SU-DHL-6 (cell line): ENCODE data around the gene RBM19.
"Not testable (repeated sequence)": the region's sequence is repeated elsewhere in the genome, so short reads cannot be mapped to it uniquely, and the experiment has no call there.

Source experiments
- H2AFZ ChIP-seq: fragments of 200-600 bp; sonication (generic); 2 replicates; pipeline ENCODE4 v1.6.1; 2014; ENCODE audit warnings: low read depth, mild to moderate bottlenecking, moderate library complexity, mixed read lengths, antibody characterized with exemption, low read length; ENCODE audit not compliant: severe bottlenecking
- H3F3A ChIP-seq: fragments of 200-600 bp; shearing (Covaris generic); 2 replicates; pipeline ENCODE4 v1.6.0; 2016; ENCODE audit warnings: antibody characterized with exemption, mild to moderate bottlenecking; ENCODE audit not compliant: insufficient read depth
- H3K27ac ChIP-seq: fragments of 200-600 bp; sonication (generic); 2 replicates; pipeline ENCODE4 v1.5.1; 2016; ENCODE audit warnings: low read depth, mild to moderate bottlenecking, low read length, moderate library complexity, mixed read lengths
- H3K27me3 ChIP-seq: fragments of 200-600 bp; sonication (generic), shearing (Covaris generic); 2 replicates; pipeline ENCODE4 v1.6.0; 2014; ENCODE audit warnings: mild to moderate bottlenecking, low read length
- H3K36me3 ChIP-seq: fragments of 200-600 bp; sonication (generic); 2 replicates; pipeline ENCODE4 v1.6.1; 2014; ENCODE audit warnings: mild to moderate bottlenecking, low read length, mixed read lengths
- H3K4me2 ChIP-seq: fragments of 300-600, 200-600 bp; shearing (Covaris generic), sonication (generic); 2 replicates; pipeline ENCODE4 v1.6.0; 2014; ENCODE audit warnings: low read length, low read depth, mild to moderate bottlenecking; ENCODE audit not compliant: poor library complexity, severe bottlenecking
- H3K4me3 ChIP-seq: fragments of 200-600 bp; sonication (generic); 2 replicates; pipeline ENCODE4 v1.5.1; 2014; ENCODE audit warnings: antibody characterized with exemption, low read length, mild to moderate bottlenecking, mixed read lengths; ENCODE audit not compliant: insufficient read depth, poor library complexity, severe bottlenecking
- H3K79me2 ChIP-seq: fragments of 200-600 bp; sonication (generic); 2 replicates; pipeline ENCODE4 v1.6.1; 2014; ENCODE audit warnings: mild to moderate bottlenecking, low read length, moderate library complexity; ENCODE audit not compliant: insufficient read depth
- H3K9ac ChIP-seq: fragments of 200-600 bp; sonication (generic); 2 replicates; pipeline ENCODE4 v1.7.0; 2014; ENCODE audit warnings: mild to moderate bottlenecking, low read length
- H3K9me2 ChIP-seq: fragments of 200-600 bp; sonication (generic); replicated peaks from 2 replicates; pipeline ENCODE4 v1.6.1; 2014; ENCODE audit warnings: low read length; ENCODE audit not compliant: insufficient read depth
- H3K9me3 ChIP-seq: fragments of 200-600 bp; sonication (generic); 2 replicates; pipeline ENCODE4 v1.6.1; 2014; ENCODE audit warnings: low read length, mixed read lengths; ENCODE audit not compliant: insufficient read depth
- H4K20me1 ChIP-seq: fragments of 200-600 bp; sonication (generic); 2 replicates; pipeline ENCODE4 v1.6.1; 2014; ENCODE audit warnings: low read depth, mild to moderate bottlenecking, antibody characterized with exemption, low read length, moderate library complexity, mixed read lengths
- CTCF ChIP-seq: fragments of 200-600 bp; sonication (generic); IDR thresholded peaks from one replicate; pipeline ENCODE4 v1.5.1; 2017; ENCODE audit warnings: antibody characterized with exemption, mild to moderate bottlenecking, low read length, moderate library complexity; ENCODE audit not compliant: insufficient read depth, poor library complexity, severe bottlenecking
- EZH2phosphoT487 ChIP-seq: fragments of 200-600 bp; sonication (generic), shearing (Covaris generic); conservative IDR thresholded peaks from 2 replicates; pipeline ENCODE4 v1.6.1; 2018; ENCODE audit warnings: mild to moderate bottlenecking, antibody characterized with exemption, low read length, moderate library complexity, mixed read lengths

Gene RBM19

DNA sequence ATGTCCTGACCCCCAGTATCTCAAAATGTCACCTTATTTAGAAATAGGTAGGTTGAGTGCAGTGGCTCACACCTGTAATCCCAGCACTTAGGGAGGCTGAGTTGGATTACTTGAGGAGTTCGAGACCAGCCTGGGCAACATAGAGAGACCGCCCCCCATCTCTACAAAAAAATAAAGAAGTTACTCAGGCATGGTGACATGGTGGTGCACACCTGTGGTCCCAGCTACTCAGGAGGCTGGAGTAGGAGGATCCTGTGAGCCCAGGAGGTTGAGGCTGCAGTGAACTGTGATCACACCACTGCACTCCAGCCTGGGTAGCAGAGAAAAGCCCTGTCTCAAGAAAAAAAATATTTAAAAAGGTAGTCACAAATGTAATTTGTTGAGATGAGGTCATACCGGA is 27.9 kb upstream of the RBM19 start:
- H3F3A ChIP-seq, result no peaks in the 10 kb centered on the region
- no peak overlapping the region for H3K27ac ChIP-seq
- no peak overlapping the region for H3K4me2 ChIP-seq
- no peaks in the 10 kb centered on the region for H3K27me3 ChIP-seq
- no peaks in the 10 kb centered on the region for H3K79me2 ChIP-seq
- no peak overlapping the region for H2AFZ ChIP-seq
- H3K9ac ChIP-seq, result no peak overlapping the region
- H4K20me1 ChIP-seq, result no peaks in the 10 kb centered on the region
- H3K4me3 ChIP-seq, result no peak overlapping the region
- TF ChIP-seq CTCF (no peak), EZH2phosphoT487 (no peak)
- H3K36me3 ChIP-seq, result no peaks in the 10 kb centered on the region
- no peaks in the 10 kb centered on the region for H3K9me3 ChIP-seq
- H3K9me2 ChIP-seq, result no peaks in the 10 kb centered on the region

DNA sequence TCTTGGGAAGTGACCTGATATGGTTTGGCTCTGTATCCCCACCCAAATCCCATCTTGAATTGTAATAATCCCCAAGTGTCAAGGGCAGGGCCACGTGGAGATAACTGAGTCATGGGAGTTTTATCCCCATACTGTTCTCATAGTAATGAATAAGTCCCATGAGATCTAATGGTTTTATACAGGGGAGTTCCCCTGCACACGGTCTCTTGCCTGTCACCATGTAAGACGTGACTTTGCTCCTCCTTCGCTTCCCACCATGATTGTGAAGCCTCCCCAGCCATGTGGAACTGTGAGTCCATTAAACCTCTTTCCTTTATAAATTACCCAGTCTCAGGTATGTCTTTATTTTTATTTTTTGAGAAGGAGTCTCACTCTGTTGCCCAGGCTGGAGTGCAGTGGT is 26.6 kb upstream of the RBM19 start:
- H3K27ac ChIP-seq, H3K9me2 ChIP-seq, H3K36me3 ChIP-seq, H3K9ac ChIP-seq, H3K4me2 ChIP-seq, H3F3A ChIP-seq, H3K79me2 ChIP-seq, H3K27me3 ChIP-seq, H3K4me3 ChIP-seq, H2AFZ ChIP-seq, H3K9me3 ChIP-seq, H4K20me1 ChIP-seq: not testable (repeated sequence)

DNA sequence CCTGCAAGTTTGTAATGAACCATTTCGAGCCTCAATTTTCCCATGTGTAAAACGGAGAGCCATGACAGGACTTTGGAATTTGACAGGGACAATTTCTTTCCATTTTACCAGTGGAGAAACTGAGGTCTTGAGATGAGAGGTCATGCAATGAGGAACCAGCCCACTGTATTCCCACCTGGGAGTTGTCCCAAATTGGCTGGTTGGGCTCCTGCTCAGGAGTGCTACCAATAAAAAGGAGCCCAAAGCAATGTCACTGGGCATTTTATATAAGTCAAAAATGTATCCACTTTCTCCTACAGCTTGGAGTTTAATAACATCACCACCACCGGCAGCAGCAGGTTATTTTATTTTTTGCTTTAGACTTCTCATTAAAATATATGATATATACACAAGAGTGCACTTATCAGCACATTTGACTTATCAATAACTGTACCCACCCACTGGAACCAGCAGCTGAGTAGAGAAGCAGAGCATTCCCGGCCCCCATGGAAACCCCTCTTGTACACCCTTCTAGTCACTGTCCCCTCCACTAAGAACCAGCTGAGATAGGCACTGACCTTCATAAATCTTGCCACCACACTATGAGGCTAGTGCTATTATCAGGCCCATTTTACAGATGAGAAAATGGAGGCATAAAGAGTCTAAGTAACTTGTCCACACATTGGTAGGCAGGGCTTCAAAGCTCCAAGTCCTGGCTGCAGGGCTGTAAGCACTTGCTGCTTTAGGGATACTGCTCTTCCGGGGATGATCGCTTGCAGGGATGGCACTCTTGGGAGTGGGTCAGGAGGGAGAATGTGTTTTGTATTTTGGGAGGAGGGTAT is 25.3 kb upstream of the RBM19 start:
- H3K79me2 ChIP-seq, result no peaks in the 10 kb centered on the region
- no peak overlapping the region for H3K4me2 ChIP-seq
- no peak overlapping the region for H3K27ac ChIP-seq
- no peaks in the 10 kb centered on the region for H3K36me3 ChIP-seq
- TF ChIP-seq CTCF (no peak), EZH2phosphoT487 (no peak)
- no peaks in the 10 kb centered on the region for H3K27me3 ChIP-seq
- H3F3A ChIP-seq, result no peaks in the 10 kb centered on the region
- no peaks in the 10 kb centered on the region for H4K20me1 ChIP-seq
- no peaks in the 10 kb centered on the region for H3K9me2 ChIP-seq
- no peak overlapping the region for H2AFZ ChIP-seq
- H3K9me3 ChIP-seq, result no peaks in the 10 kb centered on the region
- no peak overlapping the region for H3K4me3 ChIP-seq
- H3K9ac ChIP-seq, result no peak overlapping the region
